GM18907 (cell line): ENCODE data around the gene ACOX3.
"Not testable (repeated sequence)": the region's sequence is repeated elsewhere in the genome, so short reads cannot be mapped to it uniquely, and the experiment has no call there.

ENCODE experiments used
- ATAC-seq: cut with Tn5 transposase; IDR thresholded peaks from one replicate; pipeline ENCODE4 v1.9.1; 2021; ENCODE audit warnings: mild to moderate bottlenecking, moderate library complexity; ENCODE audit not compliant: unreplicated experiment

ACOX3 gene

DNA sequence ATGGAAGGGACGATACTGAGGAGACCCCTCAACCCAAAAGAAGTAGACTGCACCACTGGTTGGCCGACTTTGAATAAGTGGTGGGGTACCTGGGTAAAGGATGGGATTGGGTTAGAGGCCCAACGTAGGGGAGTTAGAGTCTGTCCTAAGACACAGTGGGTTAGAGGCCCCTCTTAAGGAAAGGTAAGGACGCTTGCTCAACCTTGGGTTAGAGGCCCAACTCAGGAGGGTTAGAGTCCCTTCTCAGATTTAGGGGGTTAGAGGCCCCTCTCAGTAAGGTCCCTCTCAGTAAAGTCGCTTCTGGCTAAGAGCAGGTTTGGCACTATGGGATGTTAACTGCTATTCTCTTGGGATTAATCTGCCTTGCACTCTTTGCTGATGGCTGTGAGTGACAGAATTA lies 81.3 kb downstream of the ACOX3 start:
- ATAC-seq, result no peak

DNA sequence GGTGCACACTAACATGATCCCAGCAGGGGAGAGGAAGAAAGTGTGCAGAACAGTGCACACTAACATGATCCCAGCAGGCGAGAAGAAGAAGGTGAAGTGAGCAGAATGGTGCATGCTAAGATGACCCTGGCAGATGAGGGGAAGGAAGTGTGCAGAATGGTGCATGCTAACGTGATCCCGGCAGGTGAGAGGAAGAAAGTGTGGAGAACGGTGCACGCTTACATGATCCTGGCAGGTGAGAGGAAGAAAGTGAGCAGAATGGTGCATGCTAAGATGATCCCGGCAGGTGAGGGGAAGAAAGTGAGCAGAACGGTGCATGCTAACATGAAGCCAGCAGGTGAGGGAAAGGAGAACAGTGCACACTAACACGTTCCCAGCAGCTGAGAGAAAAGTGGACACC lies 83.7 kb downstream of the ACOX3 start:
- ATAC-seq, result no peak

DNA sequence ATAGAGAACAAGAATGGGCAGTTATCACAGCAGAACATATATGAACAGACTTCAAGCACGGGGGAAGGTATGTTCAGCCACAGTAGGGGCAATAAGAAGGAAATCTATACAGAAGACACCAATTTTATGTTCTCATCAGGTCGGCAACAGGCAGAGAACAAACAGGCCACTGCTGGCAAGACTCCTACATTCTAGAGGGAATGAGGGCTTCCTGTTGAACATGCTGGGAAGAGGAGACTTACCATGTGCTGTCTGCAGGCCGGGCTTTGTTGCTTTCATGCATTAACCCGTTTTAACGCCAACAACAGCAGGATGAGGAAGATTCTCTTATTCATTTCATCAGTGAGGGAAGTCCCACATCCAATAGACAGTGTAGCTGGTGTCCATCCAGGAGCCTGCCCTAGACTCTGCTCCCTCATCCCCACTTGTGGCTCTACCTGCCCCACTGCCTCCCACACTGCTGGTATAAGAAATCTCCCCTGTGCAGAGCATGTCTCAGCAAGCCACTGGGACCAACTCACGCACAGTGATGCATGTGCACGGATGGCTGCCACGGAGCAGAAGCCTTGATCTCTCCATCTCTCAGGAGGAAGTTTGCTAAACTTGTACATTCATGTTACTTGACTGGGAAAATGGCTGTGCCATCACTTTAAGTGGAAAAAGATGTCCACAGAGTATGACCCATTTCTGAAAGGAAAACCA lies 84.5 kb downstream of the ACOX3 start:
- ATAC-seq, result no peak

DNA sequence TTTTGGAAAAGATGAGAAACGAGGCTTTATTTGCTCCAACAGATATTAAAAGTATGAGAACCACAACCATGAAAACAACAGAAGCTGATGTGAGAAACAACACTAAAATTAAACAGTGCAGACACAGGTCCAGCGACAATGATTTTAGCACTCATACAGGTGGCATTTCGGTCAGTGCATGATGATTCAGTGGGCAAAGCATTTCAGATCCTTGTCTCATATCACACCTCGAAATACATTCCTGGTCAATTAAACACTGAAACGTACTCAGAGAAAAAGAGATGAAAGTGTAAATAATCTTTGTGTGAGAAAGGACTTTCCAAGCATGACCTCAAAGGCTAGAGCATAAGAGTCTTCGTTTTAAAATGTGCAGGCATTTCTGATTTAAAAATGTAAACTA lies 85.2 kb downstream of the ACOX3 start:
- ATAC-seq, result no peak

DNA sequence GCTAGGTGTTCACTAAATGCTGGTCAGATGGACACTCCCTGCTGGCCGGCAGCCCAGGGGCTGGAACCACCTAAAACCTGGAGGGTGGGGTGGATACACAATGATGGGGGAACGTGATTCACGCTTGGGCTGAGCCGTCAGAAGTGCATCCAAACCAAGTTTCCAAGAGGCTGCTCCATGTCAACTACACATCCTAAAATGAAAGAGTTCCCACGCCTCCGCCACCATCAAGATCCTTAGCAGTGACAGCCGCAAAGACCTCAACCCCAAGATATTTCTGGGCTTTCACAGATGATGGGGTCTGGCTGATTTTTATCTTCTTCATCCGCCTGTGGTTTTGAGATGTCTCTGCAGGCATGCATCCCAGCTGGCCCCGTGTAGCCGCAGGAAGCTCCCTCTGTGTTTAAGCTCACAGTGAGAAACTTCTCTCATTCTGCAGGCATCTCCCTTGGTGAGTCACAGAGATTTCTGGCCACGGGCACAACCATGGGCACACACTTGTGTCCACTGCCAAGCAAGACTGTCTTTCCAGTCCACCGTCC lies 86.5 kb downstream of the ACOX3 start:
- ATAC-seq, result no peak

DNA sequence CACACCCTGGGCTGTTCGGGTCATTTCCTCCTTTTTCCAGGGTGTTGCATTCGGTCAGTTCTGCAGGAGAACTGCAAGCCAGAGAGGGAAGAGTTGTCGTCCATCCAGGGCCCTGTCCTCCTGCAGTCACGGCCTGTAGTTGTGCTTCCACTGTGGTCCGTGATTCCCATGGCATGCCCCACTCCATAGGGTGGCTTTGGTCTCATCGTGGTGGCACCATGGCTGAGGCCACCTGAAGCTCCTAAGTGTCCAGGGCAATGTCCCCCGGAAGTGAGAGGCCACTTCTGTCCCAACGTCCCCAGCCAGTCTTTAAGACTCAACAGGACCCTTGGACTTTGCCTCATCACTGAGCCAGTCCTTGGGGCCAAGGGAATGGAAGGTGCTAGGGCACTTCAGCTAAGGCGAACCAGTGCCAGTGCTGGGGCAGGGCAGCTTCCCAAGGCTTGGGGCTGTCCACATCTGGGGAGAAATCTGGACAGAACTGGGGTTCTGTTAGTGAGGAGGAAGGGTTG lies 87.3 kb downstream of the ACOX3 start:
- no peak for ATAC-seq

DNA sequence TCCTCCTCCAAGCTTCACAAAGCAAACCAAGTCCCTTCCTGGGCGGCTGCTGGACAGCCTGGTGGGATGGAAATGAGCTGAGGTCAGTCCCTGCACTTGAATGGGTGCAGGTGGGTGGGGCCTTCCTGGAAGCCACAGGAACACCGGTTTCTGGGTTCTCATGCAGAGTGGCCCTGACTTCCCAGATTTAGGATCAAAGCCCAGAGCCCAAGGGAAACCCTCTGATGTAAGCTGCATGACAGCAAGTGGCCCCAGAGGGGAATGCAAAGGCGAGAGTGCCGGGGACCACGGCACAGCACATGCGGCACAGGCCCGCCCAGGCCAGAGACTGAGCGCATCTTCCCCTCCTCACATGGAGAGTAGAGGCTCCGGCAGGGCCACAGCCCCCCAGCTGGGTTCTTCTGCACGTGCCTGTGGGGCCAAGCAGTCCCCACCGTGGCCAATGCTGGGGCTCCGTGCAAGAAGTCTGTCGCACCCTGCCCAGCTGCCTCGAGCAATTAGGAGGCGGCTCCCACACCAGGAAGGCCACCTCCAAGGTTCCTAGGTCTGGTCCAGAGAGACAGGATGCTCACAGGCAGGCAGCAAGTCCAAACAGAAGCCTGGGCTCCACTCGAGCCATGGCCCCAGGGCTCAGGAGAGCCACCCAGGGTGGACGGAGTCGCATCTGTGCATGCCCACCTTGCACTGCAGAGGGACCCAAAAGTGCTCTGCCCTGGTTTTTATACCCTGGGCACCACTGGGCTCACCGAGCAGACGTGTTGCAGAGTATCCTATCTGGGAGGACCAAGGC lies 88.0 kb downstream of the ACOX3 start:
- ATAC-seq, result no peak

DNA sequence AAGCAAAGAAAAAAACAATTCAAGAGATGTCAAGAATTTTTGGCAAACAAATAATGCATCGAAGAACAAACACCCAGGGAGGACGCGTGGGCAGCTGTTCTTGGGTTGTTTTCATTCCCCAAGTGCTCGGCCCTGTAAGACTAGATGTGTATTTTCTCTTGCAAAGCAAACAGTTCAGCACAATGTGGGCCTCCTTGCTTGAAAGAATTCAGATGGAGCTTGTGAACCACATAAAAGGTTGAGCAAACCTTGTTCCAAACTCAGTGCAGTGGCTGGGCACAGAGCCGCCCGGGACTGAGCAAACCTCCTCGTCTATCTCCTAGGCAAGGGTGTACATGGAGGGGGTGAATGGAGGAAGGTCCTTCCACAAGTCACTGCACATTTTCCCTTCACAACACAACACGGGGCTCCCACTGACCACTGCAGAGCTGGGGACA lies 88.6 kb downstream of the ACOX3 start:
- no peak for ATAC-seq

DNA sequence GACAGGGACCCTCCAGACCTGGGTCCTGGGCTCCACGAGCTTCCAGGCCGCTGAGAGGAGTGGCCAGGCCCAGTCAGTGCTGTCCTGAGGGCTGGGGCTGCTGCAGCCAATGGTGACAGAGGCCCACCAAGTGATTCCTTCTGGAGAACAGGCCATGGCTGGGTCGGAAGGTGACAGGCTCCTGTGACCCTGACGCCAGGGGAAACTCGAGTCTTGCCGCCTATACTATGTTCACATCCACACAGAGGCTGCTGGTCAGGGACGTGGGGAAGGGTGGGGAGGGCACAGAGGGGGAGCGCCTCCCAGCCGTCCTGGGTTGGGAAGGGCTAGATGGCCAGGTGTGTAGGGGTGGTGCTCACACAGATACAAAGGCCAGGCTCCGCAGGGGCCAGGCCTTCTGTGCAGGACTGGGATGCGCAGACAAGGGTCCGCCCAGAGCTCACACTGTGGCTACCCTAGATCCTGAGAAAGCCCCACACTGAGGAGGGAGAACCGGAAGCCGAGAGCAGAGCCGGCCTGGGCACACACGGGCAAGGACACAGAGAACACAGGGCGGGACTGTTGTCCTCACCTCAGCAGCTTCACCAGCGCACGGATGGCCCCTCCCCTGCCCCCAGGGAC lies 89.6 kb downstream of the ACOX3 start:
- ATAC-seq, result no peak

DNA sequence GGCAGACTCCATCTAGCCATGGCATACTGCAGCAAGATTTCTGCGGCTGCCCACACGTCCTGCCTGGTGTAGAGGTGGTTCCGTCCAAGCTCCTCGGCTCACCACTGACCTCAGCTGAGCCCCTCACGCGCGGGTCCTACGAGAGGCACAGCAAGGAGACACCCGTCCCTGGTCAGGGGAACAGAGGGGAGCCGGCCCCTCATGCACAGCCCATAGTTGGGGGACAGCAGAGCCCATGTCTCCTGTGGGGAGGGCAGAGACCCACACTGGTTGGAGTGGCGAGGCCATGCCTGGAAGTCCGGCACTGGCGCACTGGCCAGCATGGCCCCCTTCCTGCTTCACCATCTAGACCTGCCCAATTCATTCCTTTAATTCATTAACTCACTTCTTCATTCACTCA lies 90.2 kb downstream of the ACOX3 start:
- ATAC-seq, result no peak

DNA sequence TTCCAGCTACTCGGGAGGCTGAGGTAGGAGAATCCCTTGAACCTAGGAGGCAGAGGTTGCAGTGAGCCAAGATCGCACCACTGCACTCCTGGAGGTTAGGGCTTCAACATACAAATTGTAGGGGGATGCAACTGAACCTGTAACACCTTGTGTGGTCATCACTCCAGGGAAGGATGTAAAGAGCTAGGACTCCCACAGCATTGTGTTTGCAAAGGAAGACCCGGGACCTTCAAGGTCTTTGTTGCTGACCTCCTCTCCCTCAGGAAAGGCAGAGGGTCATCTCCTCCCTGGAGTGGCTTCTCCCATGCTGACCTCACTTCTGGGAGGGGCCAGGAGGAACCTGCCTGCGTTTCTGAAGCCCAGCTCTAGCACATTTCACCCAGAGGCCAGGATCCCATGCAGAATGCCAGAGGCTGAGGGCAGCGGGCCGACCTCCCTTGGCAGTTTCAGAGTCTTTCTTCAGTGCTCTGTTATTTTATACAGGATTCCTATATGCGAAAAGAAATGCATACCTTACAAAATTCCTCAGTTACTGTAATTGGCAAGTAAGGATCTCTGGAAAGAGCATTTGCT lies 90.8 kb downstream of the ACOX3 start:
- no peak for ATAC-seq

DNA sequence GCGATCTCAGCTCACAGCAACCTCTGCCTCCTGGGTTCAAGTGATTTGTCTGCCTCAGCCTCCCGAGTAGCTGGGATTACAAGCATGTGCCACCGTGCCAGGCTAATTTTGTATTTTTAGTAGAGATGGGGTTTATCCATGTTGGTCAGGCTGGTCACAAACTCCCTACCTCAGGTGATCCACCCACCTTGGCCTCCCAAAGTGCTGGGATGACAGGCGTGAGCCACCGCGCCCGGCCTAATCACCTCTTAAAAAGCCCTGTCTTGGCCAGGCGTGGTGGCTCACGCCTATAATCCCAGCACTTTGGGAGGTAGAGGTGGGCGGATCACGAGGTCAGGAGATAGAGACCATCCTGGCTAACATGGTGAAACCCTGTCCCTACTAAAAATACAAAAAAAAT lies 91.3 kb downstream of the ACOX3 start:
- ATAC-seq, result not testable (repeated sequence)

DNA sequence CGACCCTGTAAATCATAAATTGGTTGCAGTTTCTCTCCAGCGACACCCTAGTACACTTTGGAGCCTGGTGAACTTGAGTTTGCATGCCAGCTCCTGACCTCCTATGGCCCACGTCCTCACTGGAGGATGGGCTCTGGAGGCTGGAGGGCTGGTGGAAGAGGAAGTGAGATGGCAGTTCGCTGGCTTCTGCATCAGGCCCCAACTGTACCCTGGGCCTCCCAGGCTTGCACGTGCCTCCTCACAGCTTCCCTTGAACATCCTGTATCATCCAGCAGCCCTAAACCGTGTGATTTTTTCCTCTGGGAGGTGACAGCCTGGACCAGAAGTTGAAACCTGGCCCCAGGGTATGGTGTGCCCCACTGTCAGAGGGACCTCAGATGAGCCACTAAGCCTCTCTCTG lies 92.5 kb downstream of the ACOX3 start:
- no peak for ATAC-seq

DNA sequence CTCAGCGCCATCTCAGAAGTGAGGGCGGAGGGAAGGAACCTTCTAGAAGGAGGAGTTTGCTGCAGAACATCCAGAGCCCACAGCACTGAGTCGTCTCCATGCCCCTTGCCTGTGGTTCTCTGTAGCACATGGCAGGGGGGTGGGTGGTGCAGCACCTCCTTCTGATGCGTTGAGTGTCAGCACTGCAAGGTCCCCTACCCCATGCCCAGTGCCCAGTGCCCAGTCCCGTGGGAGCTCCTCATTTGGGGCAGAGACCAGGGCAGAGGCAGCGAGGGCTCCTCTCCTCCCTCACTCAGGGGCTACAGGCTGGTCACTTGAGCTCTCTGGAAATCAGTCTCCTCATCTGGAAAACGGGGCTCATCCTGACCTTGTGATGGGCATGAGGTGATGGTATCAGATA lies 92.9 kb downstream of the ACOX3 start:
- no peak for ATAC-seq

DNA sequence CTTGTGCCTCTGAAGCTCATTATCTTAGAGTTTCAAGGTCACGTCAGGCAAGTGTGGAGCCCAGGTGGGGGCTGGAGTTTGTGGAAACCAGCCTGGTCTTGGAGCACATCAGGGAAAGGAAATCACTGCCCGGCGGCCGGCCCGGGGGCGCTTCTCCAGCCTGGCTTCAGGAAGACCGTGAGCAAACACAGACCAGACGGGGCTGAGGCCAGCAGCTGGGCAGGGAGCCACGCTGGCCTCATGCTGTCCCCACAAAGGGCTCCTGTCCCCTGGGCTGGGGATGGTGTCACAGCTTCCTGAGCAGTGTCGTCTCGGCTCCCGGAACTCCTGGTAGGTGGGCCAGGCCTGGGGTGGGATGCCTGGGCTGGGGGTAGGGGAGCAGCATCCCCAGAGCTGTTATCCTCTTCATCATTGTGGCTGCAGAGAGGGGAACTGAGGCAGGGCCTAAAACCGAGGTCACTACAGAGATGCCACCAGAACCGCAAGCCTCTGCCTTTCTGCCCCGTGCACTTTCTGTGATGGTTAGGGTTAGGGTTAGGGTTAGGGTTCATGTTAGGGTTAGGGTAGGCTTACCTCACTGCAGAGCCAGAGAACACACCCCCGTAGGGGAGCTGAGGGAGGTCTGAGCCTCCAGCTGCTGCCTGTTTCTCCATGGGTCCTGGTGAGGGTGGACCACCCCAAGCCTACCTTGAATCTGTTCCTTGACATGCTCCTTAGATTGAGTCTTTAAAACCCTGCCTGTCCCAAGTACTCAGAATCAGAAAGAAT lies 93.5 kb downstream of the ACOX3 start:
- no peak for ATAC-seq

DNA sequence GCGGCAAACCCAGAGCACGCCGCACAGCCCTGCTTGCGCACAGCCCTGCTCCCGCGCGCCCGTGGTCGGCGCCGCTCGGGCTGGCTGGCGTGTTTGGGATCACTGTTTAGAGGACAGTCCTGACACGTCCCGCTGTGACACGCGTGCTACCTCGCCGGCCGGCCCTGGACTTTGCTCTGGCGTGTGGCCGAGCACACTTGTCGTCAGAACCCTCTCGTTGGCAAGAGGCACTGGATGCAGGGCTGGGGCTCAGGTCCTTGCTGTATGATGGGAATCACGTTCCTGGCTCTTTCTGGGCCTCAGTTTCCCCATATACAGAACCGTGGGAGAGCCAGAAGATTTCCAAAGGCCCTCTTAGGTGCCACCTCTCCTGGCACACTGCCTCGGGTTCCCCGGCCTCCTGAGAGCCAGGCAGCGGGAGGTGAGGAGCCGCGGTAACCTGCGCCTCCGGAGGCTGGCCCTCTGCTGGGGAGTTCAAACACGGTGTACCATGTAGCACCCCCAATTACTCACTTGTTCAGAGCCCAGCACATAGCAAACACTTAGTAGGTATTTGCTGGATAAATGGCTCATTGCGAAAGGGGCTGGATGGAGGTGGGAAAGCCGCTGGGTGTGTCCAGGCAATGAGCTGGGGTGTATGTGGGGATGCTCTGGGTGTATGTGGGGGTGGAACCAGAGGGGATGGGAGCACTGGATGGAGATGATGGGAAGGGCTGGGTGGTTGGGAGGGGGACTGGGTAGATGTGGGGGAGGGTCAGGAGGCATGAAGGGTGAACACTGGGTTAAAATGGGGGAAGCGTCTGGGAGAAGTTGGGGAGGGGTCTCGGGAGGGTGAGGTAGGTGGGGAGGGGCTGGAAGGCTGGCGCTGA lies 94.3 kb downstream of the ACOX3 start:
- no peak for ATAC-seq

DNA sequence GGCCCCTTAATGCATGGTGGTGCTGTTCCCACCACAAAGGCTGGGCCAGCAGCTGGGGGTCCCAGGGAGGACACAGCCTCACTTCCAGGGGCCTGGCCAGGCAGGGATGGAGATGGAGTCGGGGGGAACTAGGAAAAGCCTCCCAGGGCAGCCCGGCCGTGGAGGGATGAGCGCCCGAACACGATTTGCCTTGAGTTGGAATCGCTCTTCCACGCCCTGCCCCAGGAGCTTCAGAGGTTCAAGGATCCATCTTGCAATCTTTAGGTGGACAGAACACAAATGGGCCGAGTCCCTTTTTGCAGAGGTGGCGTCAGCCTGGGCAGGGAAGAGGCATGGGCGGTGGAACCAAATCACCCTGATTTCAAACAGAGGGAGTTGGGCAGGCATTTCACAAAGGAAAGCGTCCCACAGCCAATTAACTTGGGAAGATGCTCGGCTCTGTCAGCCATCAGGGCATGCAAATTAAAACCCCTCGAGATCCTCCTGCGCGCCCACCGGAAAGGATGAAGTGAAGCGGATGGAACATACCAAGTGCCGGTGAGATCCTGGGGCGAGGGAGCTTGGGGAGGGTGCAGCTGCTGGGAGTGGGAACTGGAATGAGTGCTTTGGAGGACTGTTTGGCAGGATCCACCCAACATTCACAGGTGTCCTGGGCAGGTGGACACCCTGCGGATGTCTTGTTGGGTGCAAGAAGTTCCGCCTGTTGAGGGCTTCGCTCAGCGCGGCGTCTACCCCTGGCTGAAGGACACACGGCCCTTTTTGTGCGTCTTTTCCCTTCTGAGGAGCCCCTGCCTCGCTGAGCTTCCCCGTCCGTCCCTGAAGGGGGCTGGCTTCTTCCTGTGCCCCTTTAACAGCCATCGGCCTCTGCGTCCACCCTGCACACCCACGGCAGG lies 95.2 kb downstream of the ACOX3 start:
- ATAC-seq, result no peak

DNA sequence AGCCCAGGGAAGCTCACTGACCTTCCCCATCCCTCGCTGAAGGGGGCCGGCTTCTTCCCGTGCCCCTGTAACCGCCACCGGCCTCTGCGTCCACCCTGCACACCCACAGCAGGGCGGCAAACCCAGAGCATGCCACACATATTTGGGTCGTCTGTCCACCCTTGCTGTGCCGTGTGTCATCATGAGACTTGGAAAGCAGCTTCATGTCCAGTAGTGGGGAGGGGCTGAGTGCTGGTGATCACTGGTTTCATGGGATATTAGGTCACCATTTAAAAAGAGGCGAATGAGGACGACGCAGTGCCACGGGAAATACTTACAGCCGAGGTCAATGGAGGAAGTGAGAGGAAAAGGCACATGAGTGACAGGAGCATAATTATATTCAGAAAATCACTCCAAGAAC lies 96.1 kb downstream of the ACOX3 start:
- ATAC-seq, result no peak

DNA sequence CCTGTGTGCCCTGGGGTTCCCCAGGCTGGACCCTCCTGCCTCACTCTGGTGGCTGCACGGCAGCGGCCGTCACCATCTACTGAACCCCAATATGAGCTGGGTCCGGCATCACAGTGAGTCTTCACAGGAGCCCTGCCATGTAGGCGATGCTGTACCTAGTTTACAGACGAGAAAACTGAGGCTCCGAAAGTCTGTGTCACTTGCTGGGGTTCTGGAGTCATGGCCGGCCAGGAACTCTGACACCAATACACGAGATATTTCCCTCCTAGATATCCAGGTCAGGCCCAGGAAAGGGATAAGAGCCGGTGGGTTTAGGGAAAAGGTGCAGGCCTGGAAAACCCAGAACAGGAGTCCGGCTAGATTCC lies 96.6 kb downstream of the ACOX3 start:
- ATAC-seq, result no peak
